Prostate gland (tissue), 2 donors: Measurements from ENCODE around the gene ZNF789.
"Not testable (repeated sequence)": the region's sequence is repeated elsewhere in the genome, so short reads cannot be mapped to it uniquely, and the experiment has no call there.

ENCODE experiments used
- POLR2A ChIP-seq: fragments of 450-650 bp; IDR thresholded peaks from one replicate; pipeline ENCODE4 v1.6.1; 2016; ENCODE audit warnings: antibody characterized with exemption, mild to moderate bottlenecking
- TF ChIP-seq, protein P1 (sequence below), 4 experiments: fragments of 200-600 bp in 2 of 4; fragments of 450-650 bp in 2 of 4; sonication (generic) in 2 of 4; IDR thresholded peaks; 1 replicate in 3 of 4; 2 replicates in 1 of 4; pipeline ENCODE4 v1.5.1; 2016 to 2019; ENCODE audit warnings: antibody characterized with exemption in 4 of 4, mild to moderate bottlenecking in 2 of 4, moderate library complexity in 2 of 4

DNA sequence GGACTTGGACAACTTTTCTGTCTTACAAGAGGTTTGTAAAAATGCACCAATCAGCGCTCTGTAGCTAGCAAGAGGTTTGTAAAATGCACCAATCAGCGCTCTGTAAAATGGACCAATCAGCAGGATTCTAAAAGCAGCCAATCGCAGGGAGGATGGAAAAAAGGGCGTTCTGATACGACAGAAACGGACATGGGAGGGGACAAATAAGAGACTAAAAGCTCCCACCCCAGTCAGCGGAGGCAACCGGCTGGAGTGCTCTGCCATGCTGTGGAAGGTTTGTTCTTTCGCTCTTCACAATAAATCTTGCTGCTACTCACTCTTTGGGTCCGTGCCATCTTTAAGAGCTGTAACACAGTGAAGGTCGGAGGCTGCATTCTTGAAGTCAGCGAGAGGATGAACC, 28.5 kb downstream of the ZNF789 start:
- TF ChIP-seq, protein P1, sequence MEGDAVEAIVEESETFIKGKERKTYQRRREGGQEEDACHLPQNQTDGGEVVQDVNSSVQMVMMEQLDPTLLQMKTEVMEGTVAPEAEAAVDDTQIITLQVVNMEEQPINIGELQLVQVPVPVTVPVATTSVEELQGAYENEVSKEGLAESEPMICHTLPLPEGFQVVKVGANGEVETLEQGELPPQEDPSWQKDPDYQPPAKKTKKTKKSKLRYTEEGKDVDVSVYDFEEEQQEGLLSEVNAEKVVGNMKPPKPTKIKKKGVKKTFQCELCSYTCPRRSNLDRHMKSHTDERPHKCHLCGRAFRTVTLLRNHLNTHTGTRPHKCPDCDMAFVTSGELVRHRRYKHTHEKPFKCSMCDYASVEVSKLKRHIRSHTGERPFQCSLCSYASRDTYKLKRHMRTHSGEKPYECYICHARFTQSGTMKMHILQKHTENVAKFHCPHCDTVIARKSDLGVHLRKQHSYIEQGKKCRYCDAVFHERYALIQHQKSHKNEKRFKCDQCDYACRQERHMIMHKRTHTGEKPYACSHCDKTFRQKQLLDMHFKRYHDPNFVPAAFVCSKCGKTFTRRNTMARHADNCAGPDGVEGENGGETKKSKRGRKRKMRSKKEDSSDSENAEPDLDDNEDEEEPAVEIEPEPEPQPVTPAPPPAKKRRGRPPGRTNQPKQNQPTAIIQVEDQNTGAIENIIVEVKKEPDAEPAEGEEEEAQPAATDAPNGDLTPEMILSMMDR (IDR thresholded peaks at IDR 0.05) = not testable (repeated sequence)
- TF ChIP-seq POLR2A = not testable (repeated sequence)
